CD1c-positive myeloid dendritic cell (primary cell): ENCODE measurements around the gene RAF1.

Experiments
- DNase-seq: peaks from one replicate; pipeline ENCODE4 v3.0.0-alpha.2; 2016; ENCODE audit errors: extremely low spot score

Gene RAF1

DNA sequence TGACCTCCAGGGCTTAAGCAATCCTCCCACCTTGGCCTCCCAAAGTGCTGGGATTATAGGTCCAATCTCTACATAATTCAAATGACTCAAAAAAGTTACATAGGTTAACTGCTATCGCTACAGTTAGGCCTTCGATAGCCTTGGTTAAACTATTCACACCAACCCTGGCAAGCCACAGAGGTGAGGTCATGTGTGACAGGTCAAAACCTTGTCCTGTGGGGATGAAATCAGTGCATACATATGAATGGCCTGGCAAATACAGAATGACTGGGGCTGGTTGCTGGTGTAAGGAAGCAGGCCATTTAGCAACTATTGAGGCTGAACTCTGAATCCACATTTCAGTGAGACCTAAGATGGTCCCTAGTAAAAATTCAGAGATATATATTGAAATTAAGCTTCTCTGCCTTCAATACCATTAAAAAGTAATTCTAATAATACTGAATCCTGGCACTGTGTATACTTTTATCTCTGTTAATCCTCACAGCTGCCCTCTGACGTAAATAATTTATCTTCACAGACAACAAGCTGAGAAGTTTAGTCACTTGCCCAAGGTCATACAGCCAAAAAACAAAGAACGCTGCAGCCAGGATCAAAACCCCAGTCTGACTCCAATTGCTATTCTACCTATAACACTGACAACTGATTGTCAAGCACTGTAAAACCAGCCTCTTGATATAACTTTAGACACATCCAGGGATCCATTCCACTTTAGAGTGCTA, 71.8 kb downstream of the RAF1 start:
- DNase-seq, result no peak

DNA sequence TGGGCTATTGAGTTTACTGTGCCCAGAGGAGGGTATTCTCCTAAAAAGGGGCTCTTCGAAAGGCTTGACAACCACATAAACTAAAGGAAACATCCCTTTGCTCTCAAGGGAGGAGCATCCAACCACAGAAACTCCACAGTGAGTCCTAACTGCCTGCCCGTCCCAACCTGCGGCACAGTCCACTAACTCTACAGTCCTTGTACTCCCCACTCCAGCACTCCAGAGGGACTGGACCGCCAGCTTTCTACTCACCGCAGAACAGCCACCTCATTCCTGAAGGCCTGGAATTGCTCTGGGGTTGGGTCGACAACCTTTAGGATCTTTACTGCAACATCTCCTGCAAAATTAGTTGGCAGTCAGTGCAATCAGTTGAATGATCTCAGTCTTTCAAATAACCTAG, 72.5 kb downstream of the RAF1 start:
- no peak for DNase-seq

- peak; percentile 58 for DNase-seq
Measured at GRCh38 chr3:12590096-12590495, 73.8 kb downstream of the RAF1 start.

DNA sequence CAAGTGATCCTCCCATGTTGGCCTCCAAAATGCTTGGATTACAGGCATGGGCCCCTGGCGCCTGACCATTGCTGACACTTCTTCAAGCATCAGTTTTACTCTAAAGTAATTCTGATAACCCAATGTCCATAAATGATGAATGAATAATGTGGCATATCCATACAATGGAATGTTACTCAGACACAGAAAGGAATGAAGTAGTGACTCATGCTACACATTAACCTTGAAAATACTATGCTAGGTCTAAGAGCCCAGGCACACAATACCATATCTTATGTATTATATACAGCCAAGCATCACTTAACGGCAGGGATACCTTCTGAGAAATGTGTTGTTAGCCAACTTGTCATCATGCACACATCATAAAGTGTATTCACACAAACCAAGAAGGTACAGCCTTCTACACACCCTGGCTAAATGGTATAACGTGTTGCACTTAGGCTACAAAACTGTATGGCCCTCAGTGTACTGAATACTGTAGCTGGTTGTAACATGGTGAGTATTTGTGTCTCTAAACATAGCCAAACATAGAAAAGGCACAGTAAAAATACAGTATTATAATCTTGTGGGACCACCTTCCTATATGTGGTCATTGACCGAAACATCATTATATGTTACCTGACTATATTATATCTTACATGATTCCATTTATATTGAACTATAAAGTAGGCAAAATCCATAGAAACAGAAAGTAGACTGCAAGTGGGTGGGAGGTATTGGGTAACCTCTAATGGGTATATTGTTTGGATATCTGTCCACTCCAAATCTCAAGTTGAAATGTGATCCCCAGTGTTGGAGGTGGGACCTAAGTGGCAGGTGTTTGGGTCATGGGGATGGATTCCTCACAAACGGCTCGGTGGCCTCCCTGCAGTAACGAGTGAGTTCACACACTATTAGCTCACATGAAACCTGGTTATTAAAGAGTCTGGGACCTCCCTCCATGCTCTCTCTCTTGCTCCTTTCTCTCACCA, 75.6 kb downstream of the RAF1 start:
- no peak for DNase-seq

- DNase-seq, result no peak
Measured at GRCh38 chr3:12586403-12586802, 77.5 kb downstream of the RAF1 start.

DNA sequence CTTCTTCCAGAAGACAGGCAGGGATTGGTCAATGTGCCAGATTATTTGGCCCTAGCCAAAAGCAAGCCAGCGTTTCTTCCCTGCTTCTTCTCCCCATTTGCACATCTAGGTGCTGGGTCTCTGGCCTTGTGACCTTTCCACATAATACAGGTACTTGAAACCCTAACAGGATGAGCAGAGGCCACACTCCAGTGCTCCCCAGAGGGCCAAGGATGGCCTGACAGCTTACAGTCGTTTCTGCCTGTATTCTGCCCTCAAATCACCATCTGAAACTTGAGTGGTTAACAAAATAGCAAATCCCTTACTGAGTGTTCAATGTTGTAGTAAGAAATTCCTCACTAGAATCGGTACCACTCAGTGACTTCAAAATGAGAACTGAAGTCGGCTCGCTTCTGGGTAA, 77.9 kb downstream of the RAF1 start:
- no peak for DNase-seq

- DNase-seq, result no peak
Measured at GRCh38 chr3:12585181-12585580, 78.7 kb downstream of the RAF1 start.

DNA sequence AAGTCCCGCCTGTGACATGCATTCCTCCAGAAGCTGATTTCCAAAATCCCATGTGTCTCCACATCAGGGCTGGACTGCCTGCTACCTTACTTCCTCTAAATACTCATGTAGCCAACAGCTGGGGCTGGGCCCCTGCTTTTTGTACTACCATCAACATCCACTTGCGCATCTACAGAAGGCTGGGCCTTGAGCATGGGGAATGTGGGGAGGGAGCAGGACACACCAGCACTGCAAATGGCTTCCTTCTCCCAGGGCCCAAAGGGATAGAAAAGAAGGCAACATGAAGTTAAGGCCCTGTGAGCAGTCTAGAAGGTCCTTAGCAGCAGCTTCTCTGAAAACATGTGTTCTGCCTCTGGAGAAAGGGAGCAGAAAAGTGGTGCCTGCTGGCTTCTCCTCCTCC, 79.8 kb downstream of the RAF1 start:
- no peak for DNase-seq

GRCh38 chr3:12583280-12583679, 80.6 kb downstream of the RAF1 start:
- DNase-seq, result no peak

GRCh38 chr3:12582730-12583129, 81.2 kb downstream of the RAF1 start:
- DNase-seq, result no peak

- DNase-seq, result peak; percentile 55
Measured at GRCh38 chr3:12579905-12580304, 84.0 kb downstream of the RAF1 start.

GRCh38 chr3:12579456-12579855, 84.5 kb downstream of the RAF1 start:
- DNase-seq, result no peak

DNA sequence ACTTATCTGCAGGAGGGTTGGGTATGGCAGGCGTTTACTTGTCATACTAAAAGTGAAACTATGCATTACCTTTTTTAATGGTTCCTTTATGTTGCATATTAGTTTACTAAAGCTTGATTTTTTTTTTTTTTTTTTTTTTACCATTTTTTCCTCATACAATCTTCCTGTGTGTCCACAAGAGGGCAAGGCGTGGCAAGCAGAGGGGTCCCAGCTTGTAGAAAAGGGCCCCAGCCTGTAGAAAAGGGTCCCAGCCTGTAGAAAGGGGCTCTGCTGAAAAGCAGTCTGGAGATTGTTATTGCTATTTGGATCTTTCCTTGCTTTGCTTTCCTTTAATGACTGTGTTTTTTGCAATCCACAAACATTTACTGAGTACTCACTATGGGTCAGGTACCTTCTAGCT, 85.2 kb downstream of the RAF1 start:
- DNase-seq, result no peak

DNA sequence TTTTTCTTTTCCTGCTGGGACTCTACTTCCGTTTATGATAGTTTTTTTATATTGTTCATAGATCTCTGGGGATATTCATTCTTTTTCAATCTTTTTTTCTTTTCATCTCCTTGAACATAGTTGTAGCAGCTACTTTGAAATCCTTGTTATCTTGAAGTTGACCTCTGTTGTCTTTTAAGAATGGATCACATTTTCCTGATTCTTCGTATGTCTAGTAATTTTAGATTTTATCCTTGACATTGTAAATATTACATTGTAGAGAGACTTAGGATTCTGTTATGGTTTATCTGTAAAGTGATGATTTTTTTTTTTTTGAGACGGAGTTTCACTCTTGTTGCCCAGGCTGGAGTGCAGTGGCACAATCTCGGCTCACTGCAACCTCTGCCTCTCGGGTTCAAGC, 86.5 kb downstream of the RAF1 start:
- DNase-seq, result no peak

DNA sequence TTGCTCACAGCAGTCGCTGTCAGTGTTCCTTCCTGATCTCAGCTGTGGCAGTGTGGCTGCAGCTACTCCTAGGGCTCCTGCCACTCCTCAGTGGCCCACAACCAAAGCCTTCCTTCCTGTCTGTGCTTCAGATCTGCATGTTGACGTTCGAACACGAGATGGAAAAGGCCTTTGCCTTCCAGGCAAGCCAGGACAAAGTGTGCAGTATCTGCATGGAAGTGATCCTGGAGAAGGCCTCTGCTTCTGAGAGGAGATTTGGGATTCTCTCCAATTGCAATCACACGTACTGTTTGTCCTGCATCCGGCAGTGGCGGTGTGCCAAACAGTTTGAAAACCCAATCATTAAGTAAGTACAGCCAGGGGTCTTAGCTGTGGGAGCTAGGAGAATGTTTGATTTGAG, 89.3 kb downstream of the RAF1 start:
- no peak for DNase-seq

DNA sequence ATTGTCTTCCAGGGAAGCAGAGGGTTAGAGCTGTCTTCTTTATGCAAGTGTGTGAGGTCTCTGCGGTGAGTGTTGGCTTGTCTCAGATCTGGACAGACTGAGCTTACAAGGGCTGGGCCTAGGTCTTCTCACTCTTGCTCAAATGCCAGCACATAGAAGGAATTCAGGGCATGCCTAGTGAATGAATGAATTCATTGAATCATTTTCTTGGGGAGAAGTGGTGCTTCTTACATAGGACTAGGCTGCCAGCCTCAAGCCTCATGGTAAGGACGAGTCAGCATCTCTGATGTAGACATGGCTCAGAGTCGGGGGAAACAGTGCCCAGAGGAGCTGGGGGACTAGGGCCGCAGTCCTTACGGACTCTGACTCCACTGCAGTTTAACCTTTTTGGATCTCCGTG, 89.8 kb downstream of the RAF1 start:
- DNase-seq, result no peak

- DNase-seq, result no peak
Measured at GRCh38 chr3:12571986-12572385, 91.9 kb downstream of the RAF1 start.

- no peak for DNase-seq
Measured at GRCh38 chr3:12569836-12570235, 94.1 kb downstream of the RAF1 start.

DNA sequence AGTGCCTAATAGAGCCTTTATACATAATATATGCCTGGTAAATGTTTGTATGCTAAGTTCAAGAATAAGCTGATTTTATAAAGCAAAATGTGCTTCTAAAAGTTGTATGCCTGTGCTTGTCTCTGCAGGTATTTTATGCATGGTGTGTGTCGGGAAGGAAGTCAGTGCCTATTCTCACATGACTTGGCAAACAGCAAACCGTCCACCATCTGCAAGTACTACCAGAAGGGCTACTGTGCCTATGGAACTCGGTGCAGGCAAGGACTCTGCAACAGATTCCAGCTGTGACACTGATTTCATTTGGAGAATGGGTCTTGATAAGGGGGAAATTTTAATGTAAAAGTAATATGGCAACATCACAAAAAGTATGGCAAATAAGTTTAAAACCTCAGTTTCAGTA, 95.2 kb downstream of the RAF1 start:
- DNase-seq, result no peak

- no peak for DNase-seq
Measured at GRCh38 chr3:12566976-12567375, 96.9 kb downstream of the RAF1 start.

- DNase-seq, result no peak
Measured at GRCh38 chr3:12562451-12562850, 101.5 kb downstream of the RAF1 start.

GRCh38 chr3:12561397-12561796, 102.5 kb downstream of the RAF1 start:
- DNase-seq, result no peak
